GM19395 (cell line): ENCODE measurements around the gene ARSD.

Source experiments
- ATAC-seq: cut with Tn5 transposase; IDR thresholded peaks from one replicate; pipeline ENCODE4 v1.9.1; 2021; ENCODE audit warnings: mild to moderate bottlenecking, moderate library complexity; ENCODE audit not compliant: unreplicated experiment

Gene ARSD

GRCh38 chrX:2862404-2862803 lies 66.7 kb downstream of the ARSD start:
- ATAC-seq, result no peak

GRCh38 chrX:2859197-2859797 lies 69.8 kb downstream of the ARSD start:
- no peak for ATAC-seq

- ATAC-seq, result no peak
These were observed 71.6 kb downstream of the ARSD start for GRCh38 chrX:2857566-2857965.

- no peak for ATAC-seq
These were observed 73.4 kb downstream of the ARSD start for GRCh38 chrX:2855761-2856160.

- no peak for ATAC-seq
These were observed 74.2 kb downstream of the ARSD start for GRCh38 chrX:2854918-2855317.
